AG09319 (cell line): ENCODE measurements around the gene FIGNL2.
A peak's percentile ranks its signal among the peaks of the same experiment; 100 is the strongest.

Source experiments
- DNase-seq: peaks from one replicate; pipeline ENCODE4 v3.0.0-alpha.2; 2010; ENCODE audit warnings: low read depth; ENCODE audit errors: extremely low read depth
- TF ChIP-seq, protein P1 (sequence below): IDR thresholded peaks from 2 replicates; pipeline ENCODE4 v1.5.1; 2011; ENCODE audit warnings: low read depth, mild to moderate bottlenecking, inconsistent platforms, low read length, moderate library complexity

FIGNL2 gene

DNA sequence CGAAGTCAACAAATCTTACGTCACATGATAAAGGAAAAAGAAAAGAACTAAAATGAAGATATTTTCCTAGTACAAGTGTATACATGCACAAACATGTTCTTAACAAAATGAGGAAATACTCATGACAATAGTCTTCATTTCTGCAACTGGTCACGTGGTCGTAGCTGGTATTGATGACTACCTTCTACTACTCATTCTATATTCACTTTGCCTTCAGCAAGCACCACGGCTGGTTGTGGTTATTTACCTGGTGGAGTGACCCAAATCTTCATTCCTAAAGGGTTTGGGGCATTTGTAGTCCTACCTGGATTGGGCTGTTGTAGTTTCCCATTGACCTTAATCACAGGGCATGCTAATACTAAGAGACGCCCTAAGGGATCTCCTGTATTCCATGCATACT is 51.2 kb downstream of the FIGNL2 start:
- TF ChIP-seq, protein P1, sequence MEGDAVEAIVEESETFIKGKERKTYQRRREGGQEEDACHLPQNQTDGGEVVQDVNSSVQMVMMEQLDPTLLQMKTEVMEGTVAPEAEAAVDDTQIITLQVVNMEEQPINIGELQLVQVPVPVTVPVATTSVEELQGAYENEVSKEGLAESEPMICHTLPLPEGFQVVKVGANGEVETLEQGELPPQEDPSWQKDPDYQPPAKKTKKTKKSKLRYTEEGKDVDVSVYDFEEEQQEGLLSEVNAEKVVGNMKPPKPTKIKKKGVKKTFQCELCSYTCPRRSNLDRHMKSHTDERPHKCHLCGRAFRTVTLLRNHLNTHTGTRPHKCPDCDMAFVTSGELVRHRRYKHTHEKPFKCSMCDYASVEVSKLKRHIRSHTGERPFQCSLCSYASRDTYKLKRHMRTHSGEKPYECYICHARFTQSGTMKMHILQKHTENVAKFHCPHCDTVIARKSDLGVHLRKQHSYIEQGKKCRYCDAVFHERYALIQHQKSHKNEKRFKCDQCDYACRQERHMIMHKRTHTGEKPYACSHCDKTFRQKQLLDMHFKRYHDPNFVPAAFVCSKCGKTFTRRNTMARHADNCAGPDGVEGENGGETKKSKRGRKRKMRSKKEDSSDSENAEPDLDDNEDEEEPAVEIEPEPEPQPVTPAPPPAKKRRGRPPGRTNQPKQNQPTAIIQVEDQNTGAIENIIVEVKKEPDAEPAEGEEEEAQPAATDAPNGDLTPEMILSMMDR, result no peak
- DNase-seq, result no peak

DNA sequence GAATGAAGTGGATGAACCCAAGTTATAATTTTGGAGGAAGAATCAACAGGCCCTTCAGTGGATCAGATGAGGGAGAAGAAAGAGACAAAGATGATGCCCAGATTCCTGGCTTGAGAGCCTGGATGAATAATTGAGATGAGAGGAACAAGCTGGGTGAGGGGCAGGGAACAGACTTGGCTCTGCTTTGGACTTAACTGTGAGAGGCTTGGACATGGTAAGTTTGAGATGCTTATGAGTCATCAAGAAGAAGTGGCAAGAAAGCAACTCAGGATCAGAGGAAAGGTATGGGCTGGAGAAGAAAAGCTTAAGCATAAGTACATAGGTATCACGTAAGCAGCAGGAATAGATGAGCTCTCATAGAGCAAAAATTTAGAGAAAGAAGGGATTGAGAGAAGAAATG is 55.3 kb downstream of the FIGNL2 start:
- no peak for DNase-seq
- TF ChIP-seq, protein P1, result no peak

DNA sequence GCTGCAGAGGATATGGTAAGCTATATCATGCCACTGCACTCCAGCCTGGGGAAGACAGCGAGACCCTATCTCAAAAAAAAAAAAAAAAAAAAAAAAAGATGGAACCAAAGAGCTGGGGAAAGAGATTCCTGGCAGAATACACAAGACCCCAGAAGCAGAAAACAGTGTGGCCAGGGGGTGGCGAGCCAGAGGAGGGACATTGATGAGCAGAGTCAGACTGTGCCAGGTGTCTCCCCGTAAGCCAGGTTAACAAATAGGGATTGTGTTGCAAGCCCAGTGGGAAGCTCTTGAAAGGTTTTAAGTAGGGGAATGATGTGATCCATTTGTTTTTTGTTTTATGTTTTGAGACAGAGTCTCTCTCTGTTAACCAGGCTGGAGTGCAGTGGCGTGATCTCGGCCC is 56.1 kb downstream of the FIGNL2 start:
- DNase-seq, result no peak
- TF ChIP-seq, protein P1, result no peak

DNA sequence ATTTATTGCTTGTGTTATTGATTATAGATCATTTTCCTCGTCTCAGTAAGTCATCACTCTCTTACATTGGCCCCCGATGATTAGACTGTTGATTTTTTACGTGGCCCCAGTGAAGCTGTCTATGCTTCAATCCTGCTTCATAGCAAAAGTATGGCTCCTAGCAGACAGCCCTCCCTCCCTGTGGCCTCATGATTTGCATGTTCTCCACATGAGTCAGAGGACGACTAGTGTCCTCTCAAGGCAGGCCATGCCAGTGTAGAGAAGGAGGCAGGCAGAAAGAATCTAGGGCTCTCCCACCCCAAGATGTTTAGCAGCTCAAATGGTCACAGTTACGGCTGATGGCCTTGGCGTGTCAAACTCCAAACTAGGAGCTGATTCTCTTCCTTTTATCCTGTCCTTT is 59.6 kb downstream of the FIGNL2 start:
- DNase-seq, result peak; percentile 7
- TF ChIP-seq, protein P1, result no peak

DNA sequence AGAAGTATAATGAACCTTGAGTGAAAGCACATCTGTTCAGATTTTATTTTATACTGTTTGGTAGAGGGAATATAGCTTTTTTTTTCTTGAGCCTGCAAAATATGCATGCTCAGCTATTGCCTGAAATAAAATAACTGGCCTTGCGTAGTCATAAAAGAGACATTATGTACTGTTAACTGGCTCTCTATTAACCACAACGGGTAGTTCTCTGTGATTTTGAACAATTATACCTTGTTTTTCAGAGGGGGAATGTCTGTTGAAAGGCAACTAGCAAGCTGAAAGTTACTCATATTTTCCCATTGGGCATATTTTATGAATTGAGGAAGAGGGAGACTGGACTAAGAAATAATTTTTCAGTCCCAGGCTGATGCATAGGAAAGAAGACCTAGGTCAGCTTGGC is 62.6 kb downstream of the FIGNL2 start:
- DNase-seq, result no peak
- TF ChIP-seq, protein P1, result no peak

DNA sequence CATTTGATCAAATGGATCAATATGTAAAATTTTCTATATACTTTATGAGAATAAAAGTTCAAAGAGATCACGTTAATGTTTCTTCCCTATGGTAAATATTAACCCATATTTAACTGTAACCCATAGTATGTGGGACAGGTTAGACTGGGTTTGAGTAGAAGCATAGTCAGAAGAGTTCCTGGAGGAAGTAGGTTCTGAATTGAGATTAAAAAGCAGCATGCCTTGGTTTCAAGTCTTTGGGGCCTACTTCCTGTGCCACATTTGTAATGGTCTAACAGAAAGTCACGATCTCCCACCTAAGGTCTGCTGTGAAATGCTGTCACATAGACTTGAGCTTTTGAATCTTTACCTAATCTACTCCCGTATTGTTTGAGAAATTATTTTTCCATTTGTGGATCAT is 63.8 kb downstream of the FIGNL2 start:
- DNase-seq, result no peak
- TF ChIP-seq, protein P1, result no peak

DNA sequence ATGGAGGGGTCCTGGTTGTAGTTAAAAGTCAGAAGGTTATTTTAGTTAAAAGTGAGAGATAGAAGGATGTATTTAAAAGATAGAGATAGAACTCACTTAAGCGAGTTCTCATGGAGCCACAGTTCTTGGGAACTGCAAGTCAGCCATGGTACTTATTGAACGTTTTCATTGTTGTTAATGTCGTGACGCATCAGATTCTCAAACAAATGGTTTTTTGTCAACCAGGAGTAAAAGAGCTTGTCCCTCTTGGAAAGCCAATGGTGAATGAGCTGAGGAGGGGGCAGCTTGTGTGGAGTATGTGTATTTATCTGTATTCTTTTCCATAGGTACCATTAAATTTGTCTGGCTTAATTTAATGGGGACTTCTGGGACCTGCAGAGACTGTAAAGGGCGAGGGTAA is 68.6 kb downstream of the FIGNL2 start:
- TF ChIP-seq, protein P1, result no peak
- no peak for DNase-seq
